HL-60/S4 treated with phorbol 12-myristate 13-acetate at 8.2 ng/mL for 4 days and 3 days (cell line): ENCODE results near the gene SP4.

Experiments
- in situ Hi-C: fragments of 300-500 bp; cut with MboI; formaldehyde crosslinking; loops from 2 replicates; pipeline ENCODE4 v1.15.0; 2022; ENCODE audit warnings: low sequenced_read_pairs

SP4 gene

DNA sequence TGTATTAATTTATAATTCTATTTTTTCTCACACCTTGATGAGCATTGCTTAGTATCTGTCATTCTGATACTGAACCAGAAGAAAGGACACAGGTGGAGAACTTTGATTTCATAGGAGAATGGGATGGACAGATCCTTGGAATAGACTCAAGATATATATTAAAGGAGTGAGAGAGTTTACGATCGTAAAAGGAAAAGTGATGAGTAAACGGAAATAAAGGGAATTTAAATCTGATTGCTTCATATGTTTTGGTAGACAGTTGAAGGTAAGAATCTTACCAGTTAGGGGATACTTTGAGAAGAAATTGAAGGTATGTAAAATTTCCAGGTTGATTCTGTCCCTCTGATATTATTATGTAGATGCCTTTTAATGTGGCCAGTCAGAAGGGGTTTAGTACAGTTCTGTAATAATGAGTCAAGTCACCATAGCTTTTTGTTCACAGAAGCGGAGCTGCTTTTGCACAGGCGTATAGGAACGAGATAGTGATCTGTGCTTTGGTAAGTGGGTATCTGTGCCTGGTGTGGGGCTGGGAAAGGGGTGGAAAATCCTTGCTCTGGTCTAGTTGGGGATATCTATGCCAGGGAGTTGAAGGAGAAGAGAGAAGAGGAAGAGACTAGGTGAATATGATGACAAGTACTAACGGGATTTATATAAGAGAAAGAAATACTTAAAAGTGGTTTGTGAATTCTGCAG, 15.4 kb downstream of the SP4 start:
- in situ Hi-C loops = no loop called here

DNA sequence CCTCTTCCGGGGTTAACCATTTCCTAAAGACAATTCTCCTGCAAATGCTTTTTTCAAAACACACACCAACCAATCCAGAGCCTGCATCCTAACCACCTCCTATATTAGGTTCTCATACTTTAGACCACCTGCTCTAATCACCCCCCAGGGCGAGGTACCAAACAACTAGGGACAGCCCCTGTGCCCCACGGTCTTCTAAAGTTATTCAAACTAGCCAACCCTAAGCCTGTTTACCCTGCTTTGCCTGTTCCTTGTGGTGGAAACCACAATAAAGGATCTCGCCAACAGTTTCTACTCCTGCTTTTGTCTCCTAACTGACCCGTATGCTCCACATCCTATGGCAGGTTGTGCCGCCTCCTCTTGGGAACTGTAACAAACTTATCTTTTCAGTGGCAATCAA, 21.1 kb downstream of the SP4 start:
- in situ Hi-C loops = no loop called here

DNA sequence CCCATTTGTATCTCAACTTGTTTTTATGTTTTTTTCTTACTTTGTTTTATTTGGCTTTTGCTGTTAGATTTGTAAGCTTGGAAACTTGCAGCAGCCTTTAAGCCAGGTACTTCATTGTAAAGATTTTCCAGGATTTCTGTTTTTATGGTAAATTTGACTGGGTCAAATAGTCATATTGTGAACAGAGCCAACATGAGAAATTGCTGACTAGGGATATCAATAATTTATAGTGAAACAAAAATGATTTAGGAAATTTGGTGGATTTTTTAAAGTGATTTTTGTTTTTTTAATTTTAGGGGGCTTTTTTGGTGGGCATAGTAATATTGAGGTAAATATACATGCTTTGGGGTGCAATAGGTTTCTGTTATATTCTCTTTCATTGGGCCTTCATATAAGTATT, 22.2 kb downstream of the SP4 start:
- in situ Hi-C loops = no loop called here

DNA sequence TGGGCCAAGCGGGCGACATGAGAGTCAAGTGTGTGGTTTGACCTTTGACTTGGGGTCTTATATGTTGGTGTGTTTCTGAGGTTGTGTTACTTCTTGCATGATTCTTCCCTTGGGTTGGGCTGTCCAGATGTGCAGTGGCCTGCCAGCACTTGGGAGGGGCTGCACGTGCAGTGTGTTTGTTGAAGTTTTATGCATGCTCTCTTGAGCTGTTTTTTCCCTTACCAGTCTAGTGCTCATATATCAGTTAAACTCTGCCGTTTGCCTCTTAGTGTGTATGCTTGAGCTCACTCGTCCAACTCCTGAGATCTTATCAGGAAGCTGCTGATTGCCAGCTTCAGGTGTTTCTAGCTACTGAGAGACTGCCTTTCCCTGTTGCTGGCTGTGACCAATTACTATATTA, 23.1 kb downstream of the SP4 start:
- in situ Hi-C loops = no loop called here

DNA sequence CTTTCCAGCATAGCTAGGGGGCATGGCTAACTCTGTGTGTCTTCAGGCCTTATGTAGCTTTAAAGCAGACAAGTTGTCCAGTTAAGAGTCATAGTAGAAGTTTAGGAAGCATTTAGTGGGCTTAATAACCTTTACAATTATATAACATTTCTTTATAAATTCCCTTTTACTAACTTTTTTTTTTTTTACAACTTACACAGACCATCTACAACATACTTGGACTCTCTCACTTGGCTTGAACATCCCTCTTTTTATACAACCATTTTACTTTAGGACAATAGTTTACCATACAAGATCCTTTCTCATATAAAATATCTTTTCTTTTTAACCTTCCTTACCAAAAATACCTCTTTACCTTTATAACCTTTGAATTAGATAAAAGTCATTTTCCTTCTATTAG, 26.3 kb downstream of the SP4 start:
- in situ Hi-C loops = no loop called here

DNA sequence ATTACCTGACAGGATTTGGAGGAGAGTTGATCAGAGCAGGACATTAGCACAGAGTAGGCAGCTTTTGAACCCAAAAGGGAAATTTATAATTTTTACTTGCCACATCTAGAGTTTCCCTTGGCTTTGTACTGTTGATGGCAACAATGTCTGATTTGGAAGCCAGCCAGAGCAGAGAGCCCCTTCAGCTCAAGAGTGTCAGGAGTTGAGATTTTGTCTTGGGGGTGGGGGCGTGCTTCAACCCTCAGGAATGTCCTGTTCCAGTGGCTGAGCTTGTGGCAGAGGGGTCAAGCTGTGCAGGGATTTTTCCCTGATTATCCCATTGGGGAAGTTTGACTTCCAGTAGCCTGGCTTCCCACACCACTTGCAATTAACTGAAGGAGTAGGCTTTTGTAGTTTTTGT, 27.0 kb downstream of the SP4 start:
- in situ Hi-C loops = no loop called here

DNA sequence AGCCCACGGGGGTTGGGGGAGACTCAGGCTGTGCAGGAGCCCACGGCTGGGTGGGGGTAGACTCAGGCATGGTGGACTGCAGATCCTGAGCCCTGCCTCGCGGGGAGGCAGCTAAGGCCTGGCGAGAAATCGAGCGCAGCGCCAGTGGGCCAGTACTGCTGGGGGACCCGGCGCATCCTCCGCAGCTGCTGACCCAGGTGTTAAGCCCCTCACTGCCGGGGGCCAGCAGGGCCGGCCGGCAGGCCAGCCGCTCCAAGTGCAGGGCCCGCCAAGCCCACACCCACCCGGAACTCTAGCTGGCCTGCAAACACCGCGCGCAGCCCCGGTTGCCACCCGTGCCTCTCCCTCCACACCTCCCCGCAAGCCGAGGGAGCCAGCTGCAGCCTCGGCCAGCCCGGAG, 33.4 kb downstream of the SP4 start:
- in situ Hi-C loops = no loop called here

DNA sequence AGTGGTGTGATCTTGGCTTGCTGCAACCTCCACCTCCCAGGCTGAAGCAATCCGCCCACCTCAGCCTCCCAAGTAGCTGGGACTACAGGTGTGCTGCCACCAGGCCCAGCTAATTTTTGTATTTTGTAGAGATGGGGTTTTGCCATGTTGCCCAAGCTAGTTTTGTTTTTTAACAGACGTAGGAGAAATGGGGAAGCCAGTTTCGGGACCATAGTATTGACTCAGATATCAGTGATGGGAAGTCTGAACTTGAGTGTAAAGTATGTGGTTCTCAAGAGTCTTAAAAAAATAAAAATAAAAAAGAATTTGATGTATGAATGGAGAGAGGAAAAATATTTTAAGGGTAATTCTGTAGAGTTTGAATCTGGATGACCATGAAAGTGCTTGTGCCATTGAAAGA, 34.2 kb downstream of the SP4 start:
- in situ Hi-C loops = no loop called here

DNA sequence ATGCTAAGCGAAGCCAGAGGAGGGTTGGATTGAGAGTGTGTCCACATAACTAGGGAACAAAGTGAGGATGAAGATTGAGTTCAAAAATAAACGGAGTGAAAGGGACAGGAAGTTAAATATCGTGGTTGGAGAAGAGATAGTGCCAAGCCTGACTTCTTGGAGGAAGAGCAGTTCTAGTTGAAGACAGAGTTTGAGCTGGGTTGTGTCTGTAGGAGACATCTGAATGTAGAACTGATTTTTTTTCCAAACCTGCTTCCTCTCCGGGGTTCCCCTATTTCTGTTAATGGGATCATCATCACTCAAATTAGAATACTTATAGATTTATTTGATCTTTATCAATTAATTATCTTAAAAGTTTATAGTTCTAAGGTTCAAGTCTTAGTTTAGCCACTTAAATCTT, 35.6 kb downstream of the SP4 start:
- in situ Hi-C loops = no loop called here

DNA sequence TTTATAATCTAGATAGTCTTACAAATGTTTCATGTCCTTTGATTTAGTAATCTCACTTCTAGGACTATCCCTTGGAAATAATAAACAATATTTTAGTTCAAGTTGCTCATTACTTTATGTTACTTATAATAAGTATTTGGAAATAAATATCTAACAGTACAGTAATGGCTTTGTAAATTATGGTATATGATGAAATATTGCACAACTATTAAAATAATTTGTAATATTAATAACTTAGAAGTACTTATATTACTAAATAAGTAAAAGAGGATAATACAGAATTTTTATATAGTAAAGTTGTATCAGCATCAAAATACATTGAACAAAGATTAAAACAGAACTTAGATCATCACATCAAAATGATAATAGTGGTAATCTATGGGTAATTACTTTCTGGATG, 41.1 kb downstream of the SP4 start:
- in situ Hi-C loops = no loop called here

DNA sequence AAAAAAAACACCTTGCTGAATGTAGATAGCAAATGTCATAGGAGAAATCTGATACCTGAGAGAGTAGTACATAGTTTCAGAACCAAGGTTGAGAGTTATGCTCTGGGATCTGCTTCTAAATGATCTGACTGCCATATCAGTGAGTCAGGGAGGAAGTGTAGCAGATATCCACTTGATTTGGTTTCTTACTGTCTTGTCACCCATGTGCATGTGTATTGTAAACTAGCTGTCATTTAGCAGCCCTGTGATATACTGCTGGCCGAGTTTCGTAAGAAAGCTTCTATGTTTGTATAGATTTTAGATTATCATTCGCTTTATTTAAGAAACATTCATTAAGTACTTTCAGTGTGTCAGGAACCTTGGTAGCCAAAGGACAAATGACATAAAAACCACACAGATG, 42.0 kb downstream of the SP4 start:
- in situ Hi-C loops = no loop called here

DNA sequence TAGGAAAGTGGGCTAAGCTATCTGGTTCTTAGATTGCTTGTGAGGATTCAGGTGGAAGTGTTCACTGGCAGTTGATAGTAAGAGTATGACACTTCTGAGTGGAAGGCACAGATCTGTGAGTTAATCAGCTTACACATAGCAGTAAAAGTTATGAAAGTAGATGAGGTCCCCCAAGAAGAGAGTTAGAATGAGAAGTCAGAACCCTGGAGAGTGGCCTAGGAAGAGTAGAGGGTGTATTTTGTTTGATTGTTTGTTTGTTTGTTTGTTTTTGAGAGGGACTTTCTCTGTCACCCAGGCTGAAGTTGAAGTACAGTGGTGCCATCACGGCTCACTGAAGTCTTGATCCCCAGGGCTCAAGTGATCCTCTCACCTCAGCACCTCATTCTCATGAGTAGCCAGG, 44.1 kb downstream of the SP4 start:
- in situ Hi-C loops = no loop called here

DNA sequence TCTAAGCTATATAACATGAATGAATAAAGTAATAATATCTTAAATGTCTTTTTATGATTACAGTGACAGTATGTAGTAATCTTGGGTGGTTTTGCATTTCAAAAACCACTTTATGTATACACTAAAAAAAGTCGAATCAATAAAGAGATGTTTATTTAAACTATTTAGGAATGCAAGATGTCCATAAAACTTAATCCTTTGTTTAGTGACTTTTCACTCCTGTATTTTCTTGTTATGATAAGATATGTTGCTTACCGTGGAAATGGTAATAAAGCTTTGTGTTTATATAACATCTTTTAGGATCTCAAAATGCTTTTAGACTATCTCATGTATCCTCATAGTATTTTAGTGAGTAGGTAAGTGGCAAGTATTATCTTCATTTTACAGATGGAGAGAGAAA, 48.5 kb downstream of the SP4 start:
- in situ Hi-C loops = no loop called here

DNA sequence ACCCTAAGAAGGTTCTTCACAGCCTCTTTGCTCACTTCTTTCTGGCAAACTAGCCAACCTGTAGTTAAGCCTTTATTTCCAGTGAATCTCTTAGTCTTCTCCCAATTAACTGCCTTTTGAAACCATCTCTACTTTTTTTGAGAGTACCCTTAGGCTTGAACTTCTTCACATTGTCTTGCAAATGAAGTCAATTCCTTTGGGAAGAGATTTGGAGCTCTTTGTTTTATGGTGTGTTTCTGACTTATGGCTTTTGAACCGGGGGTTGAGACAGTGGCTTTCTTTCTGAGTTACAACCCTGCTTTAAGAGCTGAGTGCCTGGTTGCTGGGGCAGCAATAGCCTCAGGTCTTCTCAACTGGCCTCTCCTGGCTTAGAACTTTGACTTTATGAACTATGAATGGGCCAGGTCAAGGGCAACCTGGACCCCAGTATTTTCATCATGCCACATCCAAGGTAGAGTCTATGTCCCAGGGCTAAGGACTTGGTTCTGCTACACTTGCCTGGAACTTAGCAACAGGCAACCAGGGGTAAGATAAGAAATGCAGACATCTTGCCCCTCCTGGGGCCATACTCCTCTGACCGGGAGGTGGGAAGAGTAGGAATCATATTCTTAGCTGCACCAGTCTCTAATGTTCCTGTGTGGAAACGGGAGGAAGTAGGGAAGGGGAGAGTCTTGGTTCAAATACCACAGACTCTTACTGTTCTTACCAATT, 53.0 kb downstream of the SP4 start:
- in situ Hi-C loops = no loop called here

DNA sequence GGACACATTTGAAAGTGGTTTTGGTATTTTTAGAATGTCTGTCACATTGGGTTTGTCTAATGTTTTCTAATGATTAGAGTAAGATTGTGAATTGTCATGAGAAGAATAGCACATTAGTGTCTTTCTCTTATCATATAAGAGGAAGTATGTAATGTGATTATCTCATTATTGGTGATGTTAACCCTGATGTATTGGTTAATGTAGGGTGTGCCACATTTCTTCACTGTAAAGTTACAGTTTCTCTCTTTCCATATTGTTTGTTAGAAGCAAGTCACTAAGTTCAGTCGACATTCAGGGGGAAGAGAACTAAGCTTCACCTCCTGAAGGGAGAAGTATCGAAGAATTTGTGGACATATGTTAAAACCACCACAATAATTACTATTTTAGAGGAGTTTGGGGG, 58.6 kb downstream of the SP4 start:
- in situ Hi-C loops = no loop called here

DNA sequence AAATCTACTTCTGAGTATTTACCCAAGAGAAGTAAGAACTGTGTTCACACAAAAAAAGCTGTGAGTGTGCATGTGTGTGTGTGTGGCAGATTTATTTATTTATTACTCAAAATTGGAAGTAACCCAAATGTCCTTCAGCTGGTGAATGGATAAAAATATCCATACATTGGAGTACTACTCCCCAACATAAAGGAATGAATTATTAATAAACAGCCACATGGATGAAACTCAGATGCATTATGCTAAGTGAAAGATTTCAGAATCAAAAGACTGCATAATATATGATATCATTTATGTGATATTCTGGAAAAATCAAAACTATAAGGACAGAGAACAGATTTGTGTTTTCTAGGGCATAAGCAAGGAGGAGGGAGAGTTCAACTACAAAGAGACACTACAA, 67.8 kb downstream of the SP4 start:
- in situ Hi-C loops = no loop called here

DNA sequence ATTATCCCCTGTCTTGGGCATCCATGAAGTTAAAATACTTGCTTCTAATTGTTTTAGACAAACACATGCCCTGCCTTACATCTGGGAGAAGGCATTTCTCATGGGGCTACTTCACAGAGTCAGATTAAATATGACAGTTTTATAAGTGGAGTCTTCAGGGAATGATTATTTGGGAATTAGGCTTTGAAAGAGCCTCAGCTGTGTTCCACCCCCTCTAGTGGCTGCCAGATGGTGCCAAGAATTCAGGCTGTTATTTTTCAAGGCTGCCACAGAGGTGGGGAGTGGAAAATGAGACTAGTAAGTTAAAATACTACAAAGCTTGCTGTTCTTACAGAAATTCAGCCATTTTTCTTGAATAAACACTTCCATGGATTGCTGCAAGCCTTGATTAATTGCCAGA, 69.2 kb downstream of the SP4 start:
- in situ Hi-C loops = no loop called here

DNA sequence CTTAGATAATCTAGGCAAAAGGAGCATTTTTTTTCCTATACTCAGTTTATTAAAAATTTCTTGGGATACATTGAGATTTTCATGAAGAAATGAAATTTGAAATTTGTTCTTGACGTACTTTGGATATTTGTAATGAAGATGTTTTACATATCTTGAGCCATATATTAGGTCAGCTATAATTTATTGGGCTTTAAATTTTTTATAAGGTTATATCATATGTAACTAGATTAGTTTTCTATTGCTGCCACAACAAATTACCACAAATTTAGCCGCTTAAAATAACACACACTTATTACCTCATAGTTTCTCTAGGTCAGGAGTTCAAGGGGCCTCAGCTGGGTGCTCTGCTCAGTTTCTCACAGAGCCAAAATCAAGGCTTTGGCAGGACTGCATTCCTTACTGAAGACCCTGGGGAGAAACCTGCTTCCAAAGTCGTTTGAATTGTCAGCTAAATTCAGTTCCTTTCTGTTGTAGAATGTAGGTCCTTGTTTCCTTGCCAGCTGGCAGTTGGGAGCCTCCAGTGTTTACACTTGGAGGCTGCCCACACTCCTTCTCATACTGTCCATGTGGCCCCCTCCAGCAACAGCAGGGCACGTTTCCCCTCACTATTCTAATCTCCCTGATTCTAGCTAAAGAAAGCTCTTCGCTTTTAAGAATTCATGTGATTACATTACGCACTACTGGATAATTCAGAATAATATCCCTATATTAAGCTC, 72.4 kb downstream of the SP4 start:
- in situ Hi-C loops = loop anchor here (25.0 kb wide), 1 partner anchor 238 kb away; no protein-coding TSS in a partner anchor

DNA sequence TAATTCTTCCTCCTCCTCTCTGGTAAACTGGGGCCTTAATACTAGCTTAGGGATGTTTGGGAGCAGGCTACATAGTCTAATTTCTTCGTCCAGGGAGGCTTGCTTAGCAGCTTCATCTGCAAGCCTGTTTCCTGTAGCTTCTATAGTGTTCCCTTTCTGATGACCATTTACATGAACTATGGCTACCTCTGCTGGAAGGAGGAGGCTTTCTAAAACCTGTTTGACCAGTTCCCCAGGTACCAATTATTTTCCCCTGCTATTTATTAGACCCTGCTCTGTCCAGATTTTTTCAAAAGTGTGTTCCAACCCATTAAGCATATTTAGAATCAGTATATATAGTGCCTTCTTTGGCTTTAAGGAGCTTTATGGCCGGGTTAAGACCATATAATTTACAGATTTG, 76.1 kb downstream of the SP4 start:
- in situ Hi-C loops = loop anchor here (25.0 kb wide), 1 partner anchor 242 kb away; no protein-coding TSS in a partner anchor

DNA sequence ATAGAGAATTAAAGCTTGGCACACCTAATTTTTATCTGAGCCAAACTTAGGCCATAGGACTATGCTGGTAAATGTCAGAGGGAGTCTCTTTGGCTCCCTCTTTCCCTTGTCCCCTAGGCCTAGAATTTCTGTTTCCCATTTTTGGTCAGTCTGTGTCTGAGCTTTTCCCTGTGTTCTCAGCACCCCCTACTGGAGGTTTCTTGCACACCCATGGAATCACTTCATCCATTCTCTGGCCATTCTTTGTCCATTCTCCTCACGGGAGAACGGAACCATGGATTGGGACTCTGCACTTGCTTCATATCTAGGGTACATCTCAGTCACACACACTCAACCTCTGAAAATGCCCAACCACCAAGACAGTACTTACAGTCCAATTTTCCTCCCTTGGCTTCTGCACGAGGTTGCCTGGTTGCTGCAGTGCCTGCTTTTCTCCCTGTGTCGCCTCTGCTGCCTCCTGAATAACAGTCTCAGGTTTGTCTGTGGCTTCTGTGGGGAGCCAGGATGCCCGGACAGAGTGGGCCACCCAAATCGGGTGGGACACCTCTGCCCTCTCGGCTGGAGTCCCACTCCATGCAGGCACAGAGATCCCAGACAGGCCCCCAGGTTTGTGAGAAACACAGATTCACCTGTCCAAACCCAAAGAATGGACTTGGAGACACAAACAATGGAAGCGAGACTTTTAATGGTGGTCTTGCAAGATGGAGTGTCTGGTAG, 79.9 kb downstream of the SP4 start:
- in situ Hi-C loops = loop anchor here (25.0 kb wide), 1 partner anchor 245 kb away; no protein-coding TSS in a partner anchor

DNA sequence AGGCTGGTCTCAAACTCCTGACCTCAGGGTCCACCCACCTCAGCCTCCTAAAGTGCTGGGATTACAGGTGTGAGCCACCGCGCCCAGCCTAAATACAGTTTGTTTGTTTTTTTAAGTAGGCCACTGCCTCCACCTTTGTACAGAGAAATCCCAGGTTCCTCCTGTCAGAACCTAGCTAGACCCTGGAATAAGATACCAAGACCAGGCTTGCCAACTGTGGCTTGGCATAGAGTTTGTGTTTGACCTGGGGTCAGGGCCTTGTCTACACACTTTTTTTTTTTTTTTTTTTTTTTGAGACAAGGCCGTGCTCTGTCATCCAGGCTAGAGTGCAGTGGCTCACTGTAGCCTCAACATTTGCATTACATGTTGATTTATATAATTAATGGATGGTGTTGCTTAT, 80.7 kb downstream of the SP4 start:
- in situ Hi-C loops = loop anchor here (25.0 kb wide), 1 partner anchor 246 kb away; no protein-coding TSS in a partner anchor
